IMR-90 (cell line): Measurements from ENCODE around the gene FOSL2. TPM values are rescaled to one million over a fixed set of nuclear protein-coding genes. Genes with fewer than 3 reads are reported as not detected.

Experiments
- ATAC-seq: fragments of 200-7000 bp; cut with Tn5 transposase; 2 replicates; pipeline ENCODE4 v1.9.1; 2020; ENCODE audit warnings: low read depth, mild to moderate bottlenecking, moderate library complexity
- BruUV-seq: library from RNA; stranded (reverse); fragments of 400-500 nt; replicated peaks from 2 replicates; lab custom pipeline; 2021; lab: Mats Ljungman, UMichigan
- CTCF ChIA-PET: fragments of 300-600 bp; formaldehyde crosslinking; extraction: SDS; loops from one replicate; lab custom pipeline; 2021; ENCODE audit warnings: antibody characterized with exemption; lab: Yijun Ruan, JAX
- POLR2A ChIA-PET: fragments of 300-600 bp; sonication (Branson Sonifier 250); formaldehyde crosslinking; loops from one replicate; lab custom pipeline; 2022; ENCODE audit warnings: antibody characterized with exemption; ENCODE audit not compliant: unreplicated experiment; lab: Charles Lee
- DNase-seq: peaks from one replicate; pipeline ENCODE4 v3.0.0; 2013
- H2AFZ ChIP-seq: replicated peaks from 2 replicates; pipeline ENCODE3; 2013; ENCODE audit warnings: low read length, mild to moderate bottlenecking; ENCODE audit not compliant: poor library complexity
- H2AK5ac ChIP-seq: 2 replicates; pipeline ENCODE4 v1.6.1; 2013; ENCODE audit warnings: low read depth, low read length, inconsistent platforms
- H2AK9ac ChIP-seq: replicated peaks from 2 replicates; pipeline ENCODE3; 2013; ENCODE audit warnings: mild to moderate bottlenecking, low read depth, low read length, moderate library complexity; ENCODE audit not compliant: poor library complexity
- H2BK120ac ChIP-seq: 2 replicates; pipeline ENCODE4 v1.6.1; 2013; ENCODE audit warnings: low read depth, low read length, inconsistent platforms
- H2BK15ac ChIP-seq: 3 replicates; pipeline ENCODE4 v1.6.1; 2013; ENCODE audit warnings: low read depth, low read length, inconsistent platforms
- H2BK20ac ChIP-seq: 2 replicates; pipeline ENCODE4 v1.6.1; 2013; ENCODE audit warnings: low read depth, mild to moderate bottlenecking, inconsistent platforms, low read length, moderate library complexity
- H2BK5ac ChIP-seq: 2 replicates; pipeline ENCODE4 v1.6.1; 2013; ENCODE audit warnings: mild to moderate bottlenecking, low read depth, low read length, inconsistent platforms; ENCODE audit not compliant: poor library complexity, severe bottlenecking
- H3K14ac ChIP-seq: replicated peaks from 2 replicates; pipeline ENCODE4 v1.6.1; 2013; ENCODE audit warnings: low read depth, low read length, inconsistent platforms
- H3K18ac ChIP-seq: 2 replicates; pipeline ENCODE4 v1.6.1; 2013; ENCODE audit warnings: low read depth, low read length, control low read depth
- H3K23ac ChIP-seq: 2 replicates; pipeline ENCODE4 v1.6.1; 2013; ENCODE audit warnings: low read depth, low read length, inconsistent platforms
- H3K27ac ChIP-seq: 2 replicates; pipeline ENCODE4 v1.5.1; 2013; ENCODE audit warnings: mild to moderate bottlenecking, control low read depth, low read length; ENCODE audit not compliant: insufficient read depth
- H3K27me3 ChIP-seq: 2 replicates; pipeline ENCODE4 v1.6.1; 2013; ENCODE audit warnings: low read length; ENCODE audit not compliant: control insufficient read depth, insufficient read depth
- H3K36me3 ChIP-seq: 2 replicates; pipeline ENCODE4 v1.6.1; 2013; ENCODE audit warnings: low read length, mixed read lengths; ENCODE audit not compliant: control insufficient read depth, insufficient read depth
- H3K4ac ChIP-seq: 2 replicates; pipeline ENCODE4 v1.6.1; 2013; ENCODE audit warnings: low read depth, low read length, inconsistent platforms
- H3K4me1 ChIP-seq: 2 replicates; pipeline ENCODE4 v1.6.1; 2013; ENCODE audit warnings: low read length, mixed read lengths; ENCODE audit not compliant: control insufficient read depth, insufficient read depth
- H3K4me2 ChIP-seq: 2 replicates; pipeline ENCODE4 v1.6.1; 2013; ENCODE audit warnings: low read depth, mild to moderate bottlenecking, control low read depth, low read length, moderate library complexity
- H3K4me3 ChIP-seq: 2 replicates; pipeline ENCODE4 v1.5.1; 2013; ENCODE audit warnings: low read depth, mild to moderate bottlenecking, control low read depth, low read length, moderate library complexity; ENCODE audit not compliant: insufficient read depth
- H3K56ac ChIP-seq: 2 replicates; pipeline ENCODE4 v1.6.1; 2013; ENCODE audit warnings: low read length, inconsistent platforms; ENCODE audit not compliant: insufficient read depth; ENCODE audit errors: extremely low read depth
- H3K79me1 ChIP-seq, 2 experiments: 2 replicates each; pipeline ENCODE4 v1.6.1; 2013; ENCODE audit warnings: low read length in 2 of 2, inconsistent platforms in 1 of 2, low read depth in 1 of 2
- H3K9ac ChIP-seq: 2 replicates; pipeline ENCODE4 v1.6.1; 2013; ENCODE audit warnings: low read depth, low read length, control low read depth
- H3K9me1 ChIP-seq: 2 replicates; pipeline ENCODE4 v1.6.1; 2013; ENCODE audit warnings: low read length, inconsistent platforms; ENCODE audit not compliant: insufficient read depth
- H3K9me3 ChIP-seq: 2 replicates; pipeline ENCODE4 v1.6.1; 2013; ENCODE audit warnings: low read length; ENCODE audit not compliant: control insufficient read depth, insufficient read depth
- H4K20me1 ChIP-seq: 2 replicates; pipeline ENCODE4 v1.6.1; 2013; ENCODE audit warnings: low read length, inconsistent platforms; ENCODE audit not compliant: insufficient read depth
- H4K5ac ChIP-seq: 2 replicates; pipeline ENCODE4 v1.6.1; 2013; ENCODE audit warnings: mild to moderate bottlenecking, low read depth, low read length, control low read depth
- H4K8ac ChIP-seq, 2 experiments: 2 replicates each; pipeline ENCODE4 v1.6.1; 2013; ENCODE audit warnings: low read depth in 2 of 2, low read length in 2 of 2, control low read depth in 1 of 2, inconsistent platforms in 1 of 2
- H4K91ac ChIP-seq: 2 replicates; pipeline ENCODE4 v1.6.1; 2013; ENCODE audit warnings: low read depth, low read length, inconsistent platforms; ENCODE audit not compliant: insufficient read depth
- CEBPB ChIP-seq: IDR thresholded peaks from 2 replicates; pipeline ENCODE4 v1.6.1; 2012; ENCODE audit warnings: low read depth, low read length, improper control_type of control experiment
- CTCF ChIP-seq: conservative IDR thresholded peaks from 2 replicates; pipeline ENCODE4 v1.5.1; 2012; ENCODE audit warnings: mild to moderate bottlenecking, low read depth, low read length, improper control_type of control experiment
- FOS ChIP-seq: fragments of 150-350 bp; IDR thresholded peaks from 2 replicates; pipeline ENCODE4 v1.6.1; 2016; ENCODE audit warnings: low read depth, low read length
- MAFK ChIP-seq: IDR thresholded peaks from 2 replicates; pipeline ENCODE4 v1.6.1; 2012; ENCODE audit warnings: low read depth, low read length, improper control_type of control experiment
- MAZ ChIP-seq: IDR thresholded peaks from 2 replicates; pipeline ENCODE4 v1.6.1; 2012; ENCODE audit warnings: low read depth, mild to moderate bottlenecking, low read length, improper control_type of control experiment, moderate library complexity, borderline replicate concordance
- MXI1 ChIP-seq: IDR thresholded peaks from 2 replicates; pipeline ENCODE4 v1.6.1; 2012; ENCODE audit warnings: low read depth, mild to moderate bottlenecking, low read length, moderate library complexity, borderline replicate concordance
- POLR2A ChIP-seq: IDR thresholded peaks from 2 replicates; pipeline ENCODE4 v1.6.1; 2012; ENCODE audit warnings: mild to moderate bottlenecking, low read depth, low read length
- RAD21 ChIP-seq: IDR thresholded peaks from 2 replicates; pipeline ENCODE4 v1.6.1; 2012; ENCODE audit warnings: low read length, improper control_type of control experiment
- RCOR1 ChIP-seq: IDR thresholded peaks from 2 replicates; pipeline ENCODE4 v1.6.1; 2012; ENCODE audit warnings: mild to moderate bottlenecking, low read length, improper control_type of control experiment; ENCODE audit not compliant: insufficient replicate concordance
- WGBS, 2 experiments: methylation state at CpG; one replicate each; pipeline versions ENCODE4 v1.1.5 to v1.1.7; 2013; ENCODE audit warnings: missing lambda C conversion rate in 2 of 2; ENCODE audit not compliant: insufficient read length in 1 of 2; ENCODE audit errors: extremely low coverage in 2 of 2; 5-methylcytosine and 5-hydroxymethylcytosine counted together
- dilution Hi-C: fragments of 300-500 bp; cut with HindIII; formaldehyde crosslinking; loops from one replicate; pipeline ENCODE4 v1.14.3; 2018; ENCODE audit warnings: low sequenced_read_pairs; ENCODE audit not compliant: unreplicated experiment
- in situ Hi-C: fragments of 300-500 bp; cut with MboI; formaldehyde crosslinking; loops from 3 replicates; pipeline ENCODE4 v1.14.3; 2019; ENCODE audit warnings: low sequenced_read_pairs, inconsistent platforms, mixed read lengths
- intact Hi-C: fragments of 100-400 bp; cut with micrococcal nuclease; formaldehyde crosslinking; loops from 2 replicates; pipeline ENCODE4 v1.10.0; 2022
- polyA plus RNA-seq, 3 experiments: library from polyadenylated mRNA; depleted of rRNA; stranded (reverse); fragments of >200 nt; gene quantifications; 2 replicates each; pipeline ENCODE4 v1.2.3, GENCODE V29; 2012; ENCODE audit warnings: low replicate concordance in 1 of 3
- total RNA-seq: library from RNA; depleted of rRNA; stranded (reverse); fragments of >200 nt; gene quantifications from 2 replicates; pipeline ENCODE4 v1.2.3, GENCODE V29; 2012
- TF ChIP-seq, protein P1 (sequence below): fragments of 150-350 bp; IDR thresholded peaks from 2 replicates; pipeline ENCODE4 v1.6.1; 2016; ENCODE audit warnings: low read depth, mild to moderate bottlenecking, low read length, moderate library complexity, borderline replicate concordance

FOSL2 gene
- total and polyA plus RNA-seq, 2 of the 4 experiments (the other 2 are of a cell fraction): 31.4 to 46.3 TPM

GRCh38 chr2:28439763-28440162 is 47.1 kb downstream of the FOSL2 start:
- no peak overlapping the region for H3K4me3 ChIP-seq
- no peak overlapping the region for H2AFZ ChIP-seq
- H3K4me2 ChIP-seq: no peak overlapping the region
- dilution Hi-C loops: no loop called here
- no peaks in the 10 kb centered on the region for H3K36me3 ChIP-seq
- H2BK20ac ChIP-seq: no peak overlapping the region
- no peaks in the 10 kb centered on the region for H3K9me3 ChIP-seq
- no peak overlapping the region for H2BK120ac ChIP-seq
- no peak overlapping the region for H3K56ac ChIP-seq
- 93% methylated on average over 7 of the region's 14 CpGs; no CpG with 5 or more reads in 1 of the 2 experiments for WGBS, 2 experiments
- H3K9ac ChIP-seq: no peak overlapping the region
- H3K27ac ChIP-seq: no peak overlapping the region
- no peak overlapping the region for H2AK9ac ChIP-seq
- no peak overlapping the region for H2BK15ac ChIP-seq
- in situ Hi-C loops: no loop called here
- TF ChIP-seq CTCF: no peak
- TF ChIP-seq CEBPB: no peak
- TF ChIP-seq, protein P1, sequence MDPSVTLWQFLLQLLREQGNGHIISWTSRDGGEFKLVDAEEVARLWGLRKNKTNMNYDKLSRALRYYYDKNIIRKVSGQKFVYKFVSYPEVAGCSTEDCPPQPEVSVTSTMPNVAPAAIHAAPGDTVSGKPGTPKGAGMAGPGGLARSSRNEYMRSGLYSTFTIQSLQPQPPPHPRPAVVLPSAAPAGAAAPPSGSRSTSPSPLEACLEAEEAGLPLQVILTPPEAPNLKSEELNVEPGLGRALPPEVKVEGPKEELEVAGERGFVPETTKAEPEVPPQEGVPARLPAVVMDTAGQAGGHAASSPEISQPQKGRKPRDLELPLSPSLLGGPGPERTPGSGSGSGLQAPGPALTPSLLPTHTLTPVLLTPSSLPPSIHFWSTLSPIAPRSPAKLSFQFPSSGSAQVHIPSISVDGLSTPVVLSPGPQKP: no peak
- no peak for TF ChIP-seq MAFK
- TF ChIP-seq RCOR1: no peak
- no peak for TF ChIP-seq MXI1
- TF ChIP-seq RAD21: no peak
- no peak for TF ChIP-seq FOS
- no peak for TF ChIP-seq POLR2A
- TF ChIP-seq MAZ: no peak
- DNase-seq (no peak), ATAC-seq (no peak)
- H3K79me1 ChIP-seq: no peaks in the 10 kb centered on the region
- BruUV-seq: no TSS peak
- H3K4ac ChIP-seq: no peak overlapping the region
- no peak overlapping the region for H3K14ac ChIP-seq
- H3K23ac ChIP-seq: no peak overlapping the region
- no peaks in the 10 kb centered on the region for H3K4me1 ChIP-seq
- H3K27me3 ChIP-seq: no peaks in the 10 kb centered on the region
- H4K5ac ChIP-seq: no peak overlapping the region
- H3K9me1 ChIP-seq: 0 out of 2 replicates have a peak, but pooled peaks cover 5% of the 10 kb centered on the region
- no peak overlapping the region for H3K18ac ChIP-seq
- no peak overlapping the region for H4K8ac ChIP-seq
- H4K91ac ChIP-seq: no peak overlapping the region
- POLR2A ChIA-PET: no interaction called here
- intact Hi-C loops: no loop called here
- H2AK5ac ChIP-seq: no peak overlapping the region
- no peak overlapping the region for H2BK5ac ChIP-seq
- no peaks in the 10 kb centered on the region for H4K20me1 ChIP-seq
- CTCF ChIA-PET: no interaction called here
